ENCODE results near the gene MPG. TPM values are rescaled to one million over a fixed set of nuclear protein-coding genes. Genes with fewer than 3 reads are reported as not detected.
"Not testable (repeated sequence)": the region's sequence is repeated elsewhere in the genome, so short reads cannot be mapped to it uniquely, and the experiment has no call there.

The MPG gene
- total and polyA plus RNA-seq, 2 of the 8 experiments (the other 6 are each of a cell fraction or from before 2014, with no cell fraction given) = 37.6 to 83.7 TPM

DNA sequence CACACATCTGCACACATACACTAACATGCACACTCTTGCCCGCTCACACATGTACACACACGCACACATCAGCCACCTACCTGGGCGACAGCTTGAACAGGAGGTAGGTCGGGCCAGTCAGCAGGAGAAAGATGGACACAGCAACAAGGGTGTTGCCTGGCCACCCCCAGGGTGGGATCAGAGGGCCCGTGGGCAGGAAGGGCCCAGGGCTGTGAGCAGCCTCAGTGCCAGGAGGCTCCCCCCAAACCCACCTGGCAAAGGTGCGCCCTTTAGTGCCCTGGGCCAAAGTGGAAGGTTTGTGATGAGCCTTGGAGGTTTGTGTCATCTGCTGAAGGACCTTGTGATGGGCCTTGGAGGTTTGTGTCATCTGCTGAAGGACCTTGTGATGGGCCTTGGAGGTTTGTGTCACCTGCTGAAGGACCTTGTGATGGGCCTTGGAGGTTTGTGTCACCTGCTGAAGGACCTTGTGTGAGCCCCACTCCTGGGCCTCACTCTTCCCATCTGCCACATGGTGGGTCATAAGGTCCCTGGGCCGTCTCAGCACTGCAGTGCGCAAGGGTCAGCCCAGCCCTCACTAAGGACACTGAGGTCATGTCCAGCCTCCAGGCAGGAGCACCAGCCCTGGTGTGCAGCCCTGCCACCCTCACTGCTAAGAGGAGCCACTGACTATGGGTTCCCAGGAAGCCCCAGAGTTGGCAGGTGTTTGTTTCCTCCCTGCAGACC lies 44.7 kb upstream of the MPG start:
- H2BK20ac ChIP-seq (ENCODE audit: low read length); H3K27ac ChIP-seq (ENCODE audit: low read depth, low read length); H4K20me1 ChIP-seq (replicated peaks in 1 of 2; ENCODE audit: control insufficient read depth in 1 of 2, insufficient read depth in 2 of 2, low read length in 2 of 2); FAIRE-seq; H3K4ac ChIP-seq (replicated peaks; ENCODE audit: insufficient read length, low read depth, low read length); CTCF ChIA-PET (ENCODE audit: partially characterized antibody); H4K91ac ChIP-seq (replicated peaks; ENCODE audit: insufficient read length, low read length); H4K8ac ChIP-seq (ENCODE audit: extremely low read depth, insufficient read depth, low read length); H3K9me3 ChIP-seq (ENCODE audit: insufficient read depth in 2 of 2, low read depth in 1 of 2, low read length in 1 of 2); H2BK12ac ChIP-seq (ENCODE audit: low read depth, low read length); H3K36me3 ChIP-seq (ENCODE audit: control insufficient read depth in 2 of 4, insufficient read depth in 4 of 4, low read length in 3 of 4); H3K4me1 ChIP-seq (replicated peaks in 1 of 4; ENCODE audit: control insufficient read depth in 3 of 4, insufficient read depth in 4 of 4, low read length in 3 of 4); H3K79me2 ChIP-seq (ENCODE audit: control insufficient read depth in 1 of 2, insufficient read depth in 2 of 2, low read length in 2 of 2); H3K23ac ChIP-seq (ENCODE audit: insufficient read length); H2AFZ ChIP-seq (ENCODE audit: low read length); H2BK120ac ChIP-seq (replicated peaks; ENCODE audit: low read depth, low read length); H3K56ac ChIP-seq (replicated peaks; ENCODE audit: insufficient read length, low read depth, low read length); H3K9ac ChIP-seq (replicated peaks in 1 of 4; ENCODE audit: extremely low read depth in 1 of 4, low read depth in 3 of 4, low read length in 3 of 4); H3K79me1 ChIP-seq (ENCODE audit: low read depth, low read length); H2BK15ac ChIP-seq (ENCODE audit: low read length); H2AK5ac ChIP-seq (ENCODE audit: low read depth, low read length); H3K23me2 ChIP-seq (ENCODE audit: low read depth, low read length); H3K27me3 ChIP-seq (replicated peaks in 1 of 4; ENCODE audit: control insufficient read depth in 3 of 4, extremely low read depth in 1 of 4, insufficient read depth in 3 of 4, low read length in 3 of 4); H3K14ac ChIP-seq (ENCODE audit: insufficient read length); DNase-seq (ENCODE audit: low read depth in 1 of 2, low spot score in 2 of 2); H2BK5ac ChIP-seq (ENCODE audit: low read depth, low read length); H3K4me3 ChIP-seq (ENCODE audit: extremely low read depth in 1 of 4, insufficient read depth in 2 of 4, low read depth in 3 of 4, low read length in 4 of 4); H4K5ac ChIP-seq (ENCODE audit: insufficient read length, low read depth, low read length); H3K4me2 ChIP-seq (ENCODE audit: insufficient read depth in 1 of 2, low read depth in 2 of 2, low read length in 2 of 2); H3K18ac ChIP-seq (ENCODE audit: extremely low read depth, low read length): not testable (repeated sequence)
- WGBS, 2 experiments (ENCODE audit: extremely low coverage in 1 of 2, insufficient coverage in 1 of 2, insufficient read length in 1 of 2, insufficient replicate concordance in 2 of 2, low coverage in 1 of 2, low lambda C conversion rate in 2 of 2, missing lambda C conversion rate in 1 of 2) = 86% methylated on average over 4 of the region's 8 CpGs; no CpG with 5 or more reads in 1 of the 2 experiments
- POLR2A ChIA-PET (ENCODE audit: partially characterized antibody) = interaction anchor here (1.1 kb wide), 1 partner anchor 20 kb away, joined by 4 read pairs; the partner anchor contains the start of gene POLR3K

Data from H1 (cell line).